Measurements from ENCODE around the gene NMD3.
"Not testable (repeated sequence)": the region's sequence is repeated elsewhere in the genome, so short reads cannot be mapped to it uniquely, and the experiment has no call there.

Gene NMD3

GRCh38 chr3:161220850-161221753, at the start of gene NMD3:
TSS of gene NMD3 (plus strand) at chr3:161221311. CDS start at chr3:161222014, 703 bp downstream.
- DNase-seq = peak; percentile 91 to 93

GRCh38 chr3:161171639-161172552, 49.2 kb upstream of the NMD3 start:
- no peak for DNase-seq

GRCh38 chr3:161175506-161175905, 45.6 kb upstream of the NMD3 start:
- no peak for DNase-seq

DNA sequence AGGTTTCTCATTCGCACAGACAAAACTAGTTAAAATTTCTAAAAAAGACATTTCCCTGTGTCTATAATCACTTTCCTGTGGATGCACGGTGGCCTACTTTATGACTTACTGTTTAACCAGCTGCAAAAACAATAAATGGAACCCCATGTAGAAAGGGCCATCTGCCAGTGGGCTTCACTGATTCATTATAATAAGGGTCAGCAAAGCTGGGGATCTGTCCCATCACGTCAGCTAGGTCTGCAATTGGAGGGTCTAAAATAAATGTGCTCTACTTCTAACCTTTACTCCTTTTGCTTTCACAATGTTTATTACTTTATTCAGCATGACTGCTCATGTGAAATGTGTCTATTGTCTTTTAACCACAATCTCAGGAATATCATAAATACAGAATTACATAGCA, 43.1 kb upstream of the NMD3 start:
- no peak for DNase-seq

DNA sequence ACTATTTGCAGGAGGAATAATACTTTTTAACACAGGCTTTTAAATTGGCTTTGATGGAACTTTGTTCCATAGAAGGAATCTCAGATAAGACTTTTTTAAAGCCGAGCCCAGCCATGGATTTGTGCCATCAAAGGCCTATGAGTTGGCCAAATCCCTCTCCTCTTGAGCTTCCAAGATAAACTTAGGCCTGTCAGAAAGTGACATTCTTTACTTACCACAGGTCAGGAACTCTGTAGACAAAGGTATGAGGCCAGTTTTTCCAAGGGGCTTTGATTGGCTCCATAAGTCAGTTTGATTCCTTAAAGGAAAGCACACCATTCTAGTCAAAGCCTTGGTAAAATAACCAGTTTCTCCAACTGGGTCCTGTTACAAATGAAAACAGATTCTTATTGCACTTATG, 39.7 kb upstream of the NMD3 start:
- DNase-seq = not testable (repeated sequence)

DNA sequence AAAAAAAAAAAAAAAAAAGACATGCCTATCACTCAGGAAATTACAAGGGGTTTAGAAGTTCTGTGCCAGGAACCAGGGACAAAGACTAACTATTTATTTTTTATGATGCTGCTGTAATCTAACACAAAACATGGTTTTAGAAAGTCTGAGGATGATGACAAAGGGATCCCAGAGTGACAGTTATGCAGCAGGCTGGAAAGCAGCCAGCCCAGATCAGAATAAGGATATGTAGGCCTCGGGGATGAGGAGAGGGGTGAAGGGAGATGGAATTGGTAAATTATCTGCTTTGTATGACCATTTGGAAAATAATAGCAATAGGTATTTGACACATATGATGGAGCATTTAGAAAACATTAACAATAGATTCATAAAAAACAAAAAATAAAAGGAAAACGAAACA, 34.1 kb upstream of the NMD3 start:
- DNase-seq = no peak

- DNase-seq = no peak
Observed at GRCh38 chr3:161197855-161198850, 23.0 kb upstream of the NMD3 start.

DNA sequence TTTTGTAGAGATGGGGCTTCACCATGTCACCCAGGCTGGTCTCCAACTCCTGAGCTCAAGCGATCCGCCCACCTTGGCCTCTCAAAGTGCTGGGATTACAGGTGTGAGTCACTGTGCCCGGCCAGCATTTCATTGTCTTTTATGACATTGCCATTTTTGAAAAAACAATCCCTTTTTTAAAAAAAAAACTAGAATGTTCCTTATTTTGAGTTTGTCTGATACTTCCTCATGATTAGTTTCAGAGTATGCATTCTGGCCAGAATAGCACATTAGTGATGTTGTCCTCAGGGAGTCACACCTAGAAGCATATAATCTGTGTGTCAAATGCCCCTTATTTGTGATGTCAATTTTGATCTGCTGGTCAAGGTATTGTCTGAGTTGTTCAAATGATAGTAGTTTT, 21.2 kb upstream of the NMD3 start:
- DNase-seq = no peak

DNA sequence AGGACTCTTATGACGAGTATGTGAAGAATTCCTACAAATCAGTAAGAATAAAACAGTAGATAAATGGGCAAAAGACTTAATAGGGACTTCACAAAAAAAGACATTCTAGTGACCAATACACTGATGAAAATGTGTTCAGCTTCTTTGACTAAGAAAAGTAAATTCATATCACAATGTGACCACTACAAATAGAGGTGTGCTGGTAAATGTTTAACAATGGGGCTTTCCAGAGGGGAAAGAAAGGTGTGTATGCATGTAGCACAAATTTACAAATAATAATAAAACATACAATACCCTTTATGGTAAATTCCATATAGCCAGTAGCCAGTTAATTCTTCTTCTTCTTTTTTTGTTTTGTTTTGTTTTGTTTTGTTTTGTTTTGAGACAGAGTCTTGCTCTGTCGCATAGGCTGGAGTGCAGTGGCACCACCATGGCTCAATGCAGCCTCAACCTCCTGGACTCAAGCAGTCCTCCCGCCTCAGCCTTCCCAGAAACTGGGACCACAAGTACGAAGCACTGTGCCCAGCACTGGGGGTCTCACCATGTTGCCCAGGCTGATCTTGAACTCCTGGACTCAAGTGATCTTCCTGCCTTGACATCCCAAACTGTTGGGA, 17.5 kb upstream of the NMD3 start:
- no peak for DNase-seq

DNA sequence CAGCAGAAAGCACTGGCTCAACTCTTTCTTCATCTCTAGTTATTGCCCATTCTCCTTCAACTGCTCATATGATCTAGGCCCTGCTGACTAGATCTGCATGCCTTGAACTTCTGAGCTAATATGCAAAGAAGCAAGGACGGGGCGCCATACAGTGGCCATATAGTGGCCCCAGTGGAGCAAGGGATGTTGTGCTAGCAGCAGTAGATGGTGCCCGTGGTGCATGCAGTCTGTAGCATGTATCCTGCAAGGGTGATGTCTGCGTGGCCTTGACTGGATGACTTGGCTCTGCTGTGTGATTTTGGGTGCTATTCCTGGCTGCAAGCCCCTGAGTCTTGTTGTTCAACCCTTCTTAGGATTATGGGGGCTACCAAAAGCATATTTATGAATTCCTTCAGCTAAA, 12.2 kb upstream of the NMD3 start:
- DNase-seq = no peak

DNA sequence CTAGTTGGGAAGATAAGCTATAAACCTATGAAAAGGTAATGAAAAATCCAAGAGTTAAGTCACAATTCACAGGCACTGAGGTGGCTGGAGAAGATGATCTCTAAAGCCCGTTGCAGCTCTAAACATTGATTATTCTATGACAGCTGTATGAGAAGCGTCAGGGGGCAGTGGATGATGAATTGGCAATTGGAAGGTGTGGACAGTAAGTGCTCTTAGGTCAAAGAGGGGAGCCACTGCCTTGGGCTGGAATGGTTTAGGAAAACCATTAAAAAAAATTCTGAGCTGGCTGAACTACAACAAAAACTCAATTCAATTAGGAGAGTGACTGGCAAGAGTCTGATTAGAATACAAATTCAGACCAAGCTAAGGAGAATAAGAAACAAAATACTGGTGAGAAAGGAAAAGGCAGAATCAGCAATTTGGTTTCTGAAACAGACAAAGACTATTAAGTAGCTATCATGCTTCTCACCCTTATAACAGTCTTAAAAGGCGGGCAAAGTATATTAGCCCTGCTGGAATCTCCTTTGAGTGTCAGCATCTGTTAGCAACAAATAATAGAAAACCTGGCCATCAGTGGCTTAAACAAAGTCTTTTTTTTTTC, 8.8 kb upstream of the NMD3 start:
- no peak for DNase-seq

DNA sequence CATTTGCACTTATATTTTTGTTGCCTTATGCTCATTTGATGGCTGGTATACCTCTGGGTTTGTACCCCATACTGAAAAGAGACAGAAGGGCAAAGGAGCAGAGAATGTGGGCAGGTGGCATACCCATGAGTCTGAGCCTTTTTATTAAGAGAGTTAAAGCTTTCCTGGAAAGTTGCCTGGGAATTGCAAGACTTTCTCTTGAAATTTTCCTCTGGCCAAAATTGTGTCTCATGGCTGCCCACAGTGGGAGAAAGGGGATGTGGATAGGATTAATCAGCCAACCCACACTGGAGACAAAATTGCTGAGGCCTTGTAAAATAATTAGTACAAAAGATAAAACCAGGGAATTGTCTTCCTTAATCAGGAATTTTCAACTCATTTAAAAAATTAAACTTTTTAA, 8.2 kb upstream of the NMD3 start:
- DNase-seq = no peak

DNA sequence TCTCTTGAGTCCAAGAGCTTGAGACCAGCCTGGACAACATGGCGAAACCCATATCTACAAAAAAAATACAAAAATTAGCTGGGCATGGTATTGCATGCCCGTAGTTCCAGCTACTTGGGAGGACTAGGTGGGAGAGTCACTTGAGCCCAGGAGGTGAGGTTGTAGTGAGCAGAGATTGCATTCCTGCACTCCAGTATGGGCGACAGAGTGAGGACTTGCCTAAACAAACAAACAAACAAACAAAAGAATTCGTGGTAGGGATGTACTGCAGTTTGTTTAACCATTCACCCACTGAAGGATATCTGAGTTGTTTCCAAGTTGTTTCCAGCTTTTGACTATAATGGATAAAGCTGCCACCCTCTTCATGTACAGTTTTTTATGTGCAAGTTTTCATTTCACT, 7.5 kb upstream of the NMD3 start:
- DNase-seq = no peak

DNA sequence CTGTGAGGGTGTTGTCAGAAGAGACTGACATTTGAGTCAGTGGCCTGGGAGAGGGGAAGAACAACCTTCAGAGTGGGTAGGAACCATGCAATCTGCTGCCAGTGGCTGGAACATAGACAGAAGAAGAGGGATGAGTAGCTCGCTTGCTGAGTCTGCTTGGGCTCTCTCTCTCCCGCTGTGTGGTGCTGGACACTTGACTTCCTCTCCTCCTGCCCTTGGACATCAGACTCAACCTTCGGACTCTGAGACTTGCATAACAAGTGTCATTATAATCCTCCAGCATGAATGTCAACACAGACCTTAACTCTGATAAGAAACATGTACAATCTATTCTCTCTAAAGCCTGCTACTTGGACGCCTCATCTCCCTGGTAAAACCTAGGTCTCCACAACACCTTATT, 5.9 kb upstream of the NMD3 start:
- no peak for DNase-seq

DNA sequence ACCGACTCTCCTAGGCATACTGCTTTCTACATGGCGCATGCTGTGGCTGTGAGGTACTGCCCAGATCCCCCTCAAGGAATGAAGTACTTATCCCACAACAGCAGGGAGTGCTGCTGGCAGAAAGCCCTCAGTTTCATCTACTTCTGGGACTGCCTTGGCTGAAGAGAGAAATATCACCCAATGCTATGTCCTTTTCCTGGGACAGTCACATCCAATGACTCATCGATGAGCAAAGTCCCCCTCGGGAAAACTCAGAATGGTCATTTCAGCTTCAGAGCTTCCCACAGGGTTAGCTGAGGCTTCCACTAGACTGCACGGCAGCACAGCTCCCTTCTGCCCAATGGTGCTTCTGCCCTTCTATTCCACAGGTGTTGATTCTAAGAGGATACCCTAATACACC, 3.6 kb upstream of the NMD3 start:
- no peak for DNase-seq

DNA sequence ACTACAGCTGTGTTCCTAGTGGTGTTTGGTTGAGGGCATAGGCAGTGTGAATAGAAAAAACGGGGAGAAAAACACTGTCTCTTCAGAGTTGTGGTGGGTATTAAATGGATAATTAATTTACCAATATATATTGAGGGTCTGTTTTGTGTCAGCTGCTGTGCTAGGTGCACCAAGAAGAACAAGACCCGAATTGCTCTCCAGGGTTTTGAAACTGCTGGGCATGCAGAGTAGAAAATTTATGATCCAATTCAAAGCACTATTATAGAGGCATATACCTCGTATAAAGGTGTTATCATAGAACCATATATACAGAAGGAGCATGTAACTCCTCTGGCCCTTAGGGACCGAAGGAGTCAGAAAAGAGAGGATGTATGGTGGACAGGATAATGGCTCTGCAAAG, 1.6 kb upstream of the NMD3 start:
- no peak for DNase-seq

DNA sequence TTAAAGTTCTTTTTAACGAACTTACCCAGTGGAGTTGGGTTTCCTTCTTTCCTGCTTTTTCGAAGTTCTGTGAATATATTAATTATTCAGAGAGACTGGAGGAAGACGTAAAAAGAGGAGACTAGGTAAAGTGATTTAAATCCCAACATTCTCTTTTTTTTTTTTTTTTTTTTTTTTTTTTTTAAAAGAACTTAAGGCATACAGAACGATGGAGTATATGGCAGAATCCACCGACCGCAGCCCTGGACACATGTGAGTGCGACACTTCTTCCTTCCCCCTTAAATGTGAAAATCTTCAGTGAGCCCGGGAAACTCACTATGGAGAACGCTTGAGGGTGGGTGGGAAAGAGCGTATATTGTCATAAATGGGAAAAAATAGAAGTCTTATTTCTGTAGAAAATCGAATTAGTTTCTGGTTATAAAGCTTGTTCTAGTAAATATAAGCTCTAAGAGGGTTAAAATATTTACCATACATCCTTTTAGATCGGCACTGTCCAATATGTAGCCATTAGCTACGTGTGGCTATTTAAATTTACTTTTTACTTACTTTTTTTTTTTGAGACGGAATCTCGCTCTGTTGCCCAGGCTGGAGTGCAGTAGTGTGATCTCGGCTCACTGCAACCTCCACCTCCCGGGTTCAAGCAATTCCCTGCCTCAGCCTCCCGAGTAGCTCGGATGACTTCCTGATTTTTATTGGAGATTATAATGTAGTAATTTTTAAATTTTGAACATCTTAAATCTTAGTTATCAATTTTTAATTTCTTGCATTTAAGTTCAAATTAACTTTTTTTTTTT, 892 bp downstream of the NMD3 start:
- DNase-seq = peak; percentile 14 to 16

DNA sequence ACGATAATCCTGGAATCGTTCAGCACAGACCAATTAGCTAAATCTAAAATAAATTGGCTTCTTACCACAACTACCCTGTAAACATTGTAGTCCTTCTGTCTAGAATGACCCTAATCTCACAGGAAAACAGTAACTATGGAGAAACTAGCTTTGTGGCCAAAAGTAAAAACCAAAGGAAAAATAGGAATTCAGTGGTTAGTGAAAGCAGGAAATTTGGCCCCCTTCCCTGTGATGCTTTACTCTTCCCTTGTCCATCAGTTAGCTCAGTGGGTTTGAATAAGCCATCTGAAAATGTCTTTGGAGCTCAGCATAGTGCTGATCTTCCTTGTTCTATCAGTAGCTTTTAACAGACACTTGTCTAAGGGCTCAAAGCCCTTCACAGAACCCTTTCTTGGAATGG, 1.6 kb downstream of the NMD3 start:
- no peak for DNase-seq

DNA sequence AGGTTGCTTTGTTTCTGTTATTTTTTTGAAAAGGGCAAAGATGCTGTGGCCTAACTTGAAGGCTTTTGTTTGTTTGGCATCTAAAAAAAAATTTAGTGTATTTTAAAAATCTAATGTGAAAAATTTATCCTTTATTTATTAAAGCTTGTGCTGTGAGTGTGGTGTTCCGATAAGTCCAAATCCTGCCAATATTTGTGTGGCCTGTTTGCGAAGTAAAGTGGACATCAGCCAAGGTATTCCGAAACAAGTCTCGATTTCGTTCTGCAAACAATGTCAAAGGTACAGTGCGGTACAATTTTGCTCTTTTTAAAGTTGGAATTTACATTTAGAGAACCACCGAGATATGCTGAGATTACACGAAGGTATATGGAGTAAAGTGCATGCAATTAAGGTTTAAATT, 3.7 kb downstream of the NMD3 start:
- DNase-seq = no peak

GRCh38 chr3:161230621-161231171, 9.6 kb downstream of the NMD3 start:
- no peak for DNase-seq

GRCh38 chr3:161231861-161232260, 10.8 kb downstream of the NMD3 start:
- no peak for DNase-seq
